HG03039 (cell line): ENCODE results near the gene CPT2.

Experiments
- ATAC-seq: cut with Tn5 transposase; IDR thresholded peaks from one replicate; pipeline ENCODE4 v1.9.1; 2021; ENCODE audit warnings: mild to moderate bottlenecking, moderate library complexity; ENCODE audit not compliant: unreplicated experiment

CPT2 gene

GRCh38 chr1:53260631-53261247, 64.1 kb downstream of the CPT2 start:
- ATAC-seq, result no peak

GRCh38 chr1:53262000-53262399, 65.4 kb downstream of the CPT2 start:
- no peak for ATAC-seq
